ENCODE data around the gene LPXN. TPM values are rescaled to one million over a fixed set of nuclear protein-coding genes. Genes with fewer than 3 reads are reported as not detected.

The LPXN gene
- total and polyA plus RNA-seq, 8 donors: 8.1 to 43.8 (median 10.4) TPM

- no peak for TF ChIP-seq CTCF (IDR thresholded peaks at IDR 0.05)
- Histone ChIP-seq H3K27ac (no peak overlapping the region), H3K4me3 (no peak overlapping the region), H3K27me3 (no peaks in the 10 kb centered on the region), H3K4me1 (no peaks in the 10 kb centered on the region), H3K9me3 (no peaks in the 10 kb centered on the region), H3K36me3 (peaks cover 0 to 100% of the 10 kb centered on the region in 2 donors)
- intact Hi-C loops (cut with DNase I): no loop called here
- DNase-seq (no peak), ATAC-seq (no peak)
Observed at GRCh38 chr11:58549644-58550043, 26.0 kb downstream of the LPXN start.

- Histone ChIP-seq H3K9me3 (no peaks in the 10 kb centered on the region), H3K27me3 (no peaks in the 10 kb centered on the region), H3K36me3 (peaks cover 0 to 95% of the 10 kb centered on the region in 2 donors), H3K4me1 (no peaks in the 10 kb centered on the region), H3K4me3 (no peak overlapping the region), H3K27ac (no peak overlapping the region)
- ATAC-seq (no peak), DNase-seq (no peak)
- intact Hi-C loops (cut with DNase I): no loop called here
- TF ChIP-seq CTCF (IDR thresholded peaks at IDR 0.05): no peak
Observed at GRCh38 chr11:58546841-58547240, 28.8 kb downstream of the LPXN start.

- H3K27ac ChIP-seq: no peak overlapping the region
- TF ChIP-seq CTCF (IDR thresholded peaks at IDR 0.05): no peak
- no peaks in the 10 kb centered on the region for H3K9me3 ChIP-seq
- no peak overlapping the region for H3K4me3 ChIP-seq
- H3K36me3 ChIP-seq: peaks cover 0 to 55% of the 10 kb centered on the region in 2 donors
- peak in 1 of 4 donors; percentile 65 for DNase-seq
- no peaks in the 10 kb centered on the region for H3K27me3 ChIP-seq
- peaks cover 0 to 3% of the 10 kb centered on the region in 2 donors for H3K4me1 ChIP-seq
- no peak for ATAC-seq
- intact Hi-C loops (cut with DNase I): no loop called here
Observed at GRCh38 chr11:58531865-58532341, 43.8 kb downstream of the LPXN start.

GRCh38 chr11:58530236-58530635 is 45.4 kb downstream of the LPXN start:
- Histone ChIP-seq H3K27ac (no peak overlapping the region), H3K4me3 (no peak overlapping the region), H3K36me3 (peaks cover 0 to 56% of the 10 kb centered on the region in 2 donors), H3K4me1 (peaks cover 0 to 18% of the 10 kb centered on the region in 2 donors), H3K9me3 (no peaks in the 10 kb centered on the region), H3K27me3 (no peaks in the 10 kb centered on the region)
- ATAC-seq (no peak), DNase-seq (no peak)
- no peak for TF ChIP-seq CTCF (IDR thresholded peaks at IDR 0.05)
- intact Hi-C loops (cut with DNase I): no loop called here

GRCh38 chr11:58527429-58527828 is 48.2 kb downstream of the LPXN start:
- Histone ChIP-seq H3K36me3 (peaks cover 0 to 45% of the 10 kb centered on the region in 2 donors), H3K27me3 (no peaks in the 10 kb centered on the region), H3K27ac (no peak overlapping the region), H3K9me3 (no peaks in the 10 kb centered on the region), H3K4me3 (no peak overlapping the region), H3K4me1 (peaks cover 3 to 34% of the 10 kb centered on the region in 2 donors)
- peak in 1 of 4 donors; percentile 54 for DNase-seq
- ATAC-seq: no peak
- intact Hi-C loops (cut with DNase I): no loop called here
- TF ChIP-seq CTCF (IDR thresholded peaks at IDR 0.05): no peak
